Dermis blood vessel endothelial cell (primary cell): ENCODE measurements around the gene SNRPA. TPM values are rescaled to one million over a fixed set of nuclear protein-coding genes. Genes with fewer than 3 reads are reported as not detected.
"Not testable (repeated sequence)": the region's sequence is repeated elsewhere in the genome, so short reads cannot be mapped to it uniquely, and the experiment has no call there.

Source experiments
- DNase-seq: peaks from one replicate; pipeline ENCODE4 v3.0.0; 2010
- total RNA-seq: library from RNA; depleted of rRNA; stranded (reverse); fragments of >200 nt; gene quantifications from 2 replicates; pipeline ENCODE4 v1.2.3, GENCODE V29; 2014

Gene SNRPA
- total RNA-seq, 1 donor from 2014 or later: 22.1 TPM

- peak; percentile 50 for DNase-seq
Measured at GRCh38 chr19:40802300-40803169, 51.5 kb downstream of the SNRPA start.

GRCh38 chr19:40803170-40803856 is 52.3 kb downstream of the SNRPA start:
- peak; percentile 17 for DNase-seq

GRCh38 chr19:40803857-40804782 is 53.1 kb downstream of the SNRPA start:
- peak; percentile 11 for DNase-seq

- peak; percentile 31 for DNase-seq
Measured at GRCh38 chr19:40804783-40805242, 53.8 kb downstream of the SNRPA start.

- DNase-seq: no peak
Measured at GRCh38 chr19:40805258-40805868, 54.4 kb downstream of the SNRPA start.

- DNase-seq: peak; percentile 99
Measured at GRCh38 chr19:40806423-40807146, 55.6 kb downstream of the SNRPA start.

GRCh38 chr19:40807147-40808020 is 56.4 kb downstream of the SNRPA start:
- peak; percentile 42 for DNase-seq

GRCh38 chr19:40808021-40808325 is 57.0 kb downstream of the SNRPA start:
- no peak for DNase-seq

- no peak for DNase-seq
Measured at GRCh38 chr19:40808497-40808896, 57.5 kb downstream of the SNRPA start.

- DNase-seq: no peak
Measured at GRCh38 chr19:40809358-40810086, 58.5 kb downstream of the SNRPA start.

GRCh38 chr19:40810160-40810559 is 59.2 kb downstream of the SNRPA start:
- DNase-seq: peak; percentile 8

GRCh38 chr19:40810649-40811408 is 59.8 kb downstream of the SNRPA start:
- peak; percentile 75 for DNase-seq

GRCh38 chr19:40811478-40812341 is 60.7 kb downstream of the SNRPA start:
- peak; percentile 8 for DNase-seq

GRCh38 chr19:40812571-40812970 is 61.6 kb downstream of the SNRPA start:
- DNase-seq: not testable (repeated sequence)

GRCh38 chr19:40813182-40813581 is 62.2 kb downstream of the SNRPA start:
- DNase-seq: peak; percentile 10
